ENCODE measurements around the gene SERPINE2. TPM values are rescaled to one million over a fixed set of nuclear protein-coding genes. Genes with fewer than 3 reads are reported as not detected.

Gene SERPINE2
- polyA plus RNA-seq, 3 donors from 2014 or later: 17.9 to 20.3 (median 18.7) TPM

DNA sequence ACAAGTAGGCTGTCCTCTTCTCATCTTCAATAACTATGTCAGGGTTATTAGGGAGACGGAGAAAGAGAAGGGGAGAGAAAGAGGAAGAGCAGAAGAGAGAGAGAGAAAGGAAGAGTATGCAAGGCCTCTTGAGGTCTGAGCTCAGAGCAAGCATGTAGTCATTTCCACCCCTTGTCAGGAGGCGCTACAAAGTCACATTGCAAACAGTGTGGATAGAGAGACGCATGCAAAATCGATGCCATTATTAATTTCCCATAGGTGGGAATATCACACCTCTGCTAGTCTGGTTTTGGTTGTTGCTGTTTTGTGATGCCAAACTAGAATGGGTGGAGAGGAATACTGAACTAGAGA, 24.2 kb upstream of the SERPINE2 start:
- Mint-ChIP-seq H3K27ac (no peak overlapping the region), H3K4me1 (no peaks in the 10 kb centered on the region), H3K4me3 (no peak overlapping the region), H3K36me3 (no peaks in the 10 kb centered on the region), H3K27me3 (ENCODE audit: low read depth in 3 of 3) (peaks cover 2 to 3% (median 3%) of the 10 kb centered on the region in 3 donors), H3K9me3 (no peaks in the 10 kb centered on the region)
- DNase-seq: no peak

- H3K36me3 Mint-ChIP-seq: no peaks in the 10 kb centered on the region
Measured at GRCh38 chr2:224062481-224063297, 23.6 kb upstream of the SERPINE2 start.

DNA sequence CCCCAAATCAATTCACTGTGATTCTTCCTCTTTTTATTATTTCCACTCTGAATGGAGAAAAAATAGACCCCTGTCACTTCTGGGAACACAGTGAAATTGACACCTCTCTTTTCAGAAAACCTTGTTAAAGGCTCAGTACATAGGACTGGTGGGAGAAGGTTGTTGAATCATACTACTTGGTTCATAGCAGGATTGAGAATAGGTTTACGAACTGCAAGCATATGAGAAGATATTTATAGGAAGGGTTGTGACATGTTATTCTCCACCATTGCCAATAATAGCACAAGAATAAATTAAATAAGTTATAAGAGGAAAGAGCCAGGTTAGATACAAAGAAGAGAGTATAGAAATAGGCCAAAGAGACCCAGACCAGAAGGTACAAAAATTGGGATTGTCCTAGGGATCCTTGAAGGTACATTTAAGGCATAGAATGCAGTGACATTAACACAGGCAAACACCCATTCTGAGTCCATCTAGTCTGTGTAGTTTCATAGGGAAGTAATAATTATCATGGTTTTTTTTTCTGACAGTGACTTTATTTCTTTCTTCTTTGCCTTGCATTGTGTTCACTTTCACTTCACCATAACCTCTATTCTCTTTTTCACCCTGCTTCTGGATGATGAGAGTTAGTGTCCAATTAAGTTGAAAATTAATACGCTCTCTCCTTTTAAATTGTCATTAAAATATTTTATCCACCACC, 21.8 kb upstream of the SERPINE2 start:
- no peak for DNase-seq
- Mint-ChIP-seq H3K9me3 (no peaks in the 10 kb centered on the region), H3K36me3 (no peaks in the 10 kb centered on the region), H3K4me3 (no peak overlapping the region), H3K27ac (no peak overlapping the region), H3K4me1 (no peaks in the 10 kb centered on the region), H3K27me3 (ENCODE audit: low read depth in 3 of 3) (peaks cover 2 to 5% (median 2%) of the 10 kb centered on the region in 3 donors)

More at GRCh38 chr2:224062481-224063297, 23.6 kb upstream of the SERPINE2 start:
- Mint-ChIP-seq H3K4me1 (no peaks in the 10 kb centered on the region), H3K27me3 (ENCODE audit: low read depth in 3 of 3) (peaks cover 2 to 5% (median 3%) of the 10 kb centered on the region in 3 donors), H3K9me3 (no peaks in the 10 kb centered on the region), H3K4me3 (no peak overlapping the region), H3K27ac (no peak overlapping the region)
- DNase-seq: peak in 1 of 3 donors; percentile 5

DNA sequence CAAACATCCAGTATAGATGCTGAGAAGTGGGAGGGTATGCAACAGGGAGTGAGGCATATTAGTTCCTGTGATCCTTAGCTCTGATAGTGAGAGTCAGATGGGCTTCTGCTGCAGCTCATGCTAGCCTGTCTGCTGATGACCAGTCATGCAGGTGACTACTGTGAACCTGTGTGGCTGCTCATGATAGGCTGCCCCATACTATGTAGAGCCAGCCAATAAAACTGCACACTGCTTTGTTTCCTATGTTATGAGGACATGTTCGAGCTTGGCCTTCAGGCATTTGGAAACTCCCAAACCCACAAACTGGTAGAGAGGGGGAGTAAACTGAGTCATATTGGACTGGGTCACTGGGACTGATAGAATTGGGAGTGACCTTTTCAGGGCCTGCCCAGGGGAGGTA, 20.1 kb upstream of the SERPINE2 start:
- Mint-ChIP-seq H3K4me1 (no peaks in the 10 kb centered on the region), H3K4me3 (no peak overlapping the region), H3K36me3 (no peaks in the 10 kb centered on the region), H3K27ac (no peak overlapping the region), H3K27me3 (ENCODE audit: low read depth in 3 of 3) (peaks cover 2 to 6% (median 5%) of the 10 kb centered on the region in 3 donors), H3K9me3 (peaks cover 0 to 3% (median 0%) of the 10 kb centered on the region in 6 donors)
- DNase-seq: no peak

- no peaks in the 10 kb centered on the region for H3K4me1 Mint-ChIP-seq
- peaks cover 3 to 10% (median 5%) of the 10 kb centered on the region in 3 donors for H3K27me3 Mint-ChIP-seq (ENCODE audit: low read depth in 3 of 3)
- H3K4me3 Mint-ChIP-seq: no peak overlapping the region
- H3K9me3 Mint-ChIP-seq: peaks cover 0 to 3% (median 0%) of the 10 kb centered on the region in 6 donors
- H3K27ac Mint-ChIP-seq: no peak overlapping the region
- H3K36me3 Mint-ChIP-seq: no peaks in the 10 kb centered on the region
- DNase-seq: no peak
Measured at GRCh38 chr2:224058048-224058775, 19.1 kb upstream of the SERPINE2 start.

DNA sequence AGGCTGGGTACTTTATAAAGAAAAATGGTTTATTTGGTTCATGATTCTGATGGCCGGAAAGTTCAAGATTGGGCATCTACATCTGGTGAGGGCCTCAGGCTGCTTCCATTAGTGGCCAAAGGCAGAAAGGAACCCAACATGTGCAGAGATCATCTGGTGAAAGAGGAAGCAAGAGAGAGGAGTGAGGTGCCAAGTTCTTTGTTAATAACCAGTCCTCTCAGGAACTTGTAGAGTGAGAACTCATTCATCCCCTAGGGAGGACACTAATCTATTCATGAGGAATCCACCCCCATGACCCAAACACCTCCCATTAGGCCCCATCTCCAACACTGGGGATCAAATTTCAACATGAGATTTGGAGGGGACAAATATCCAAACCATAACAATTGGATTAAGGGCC, 17.8 kb upstream of the SERPINE2 start:
- peaks cover 2 to 10% (median 5%) of the 10 kb centered on the region in 3 donors for H3K27me3 Mint-ChIP-seq (ENCODE audit: low read depth in 3 of 3)
- no peak for DNase-seq
- H3K4me3 Mint-ChIP-seq: no peak overlapping the region
- no peaks in the 10 kb centered on the region for H3K4me1 Mint-ChIP-seq
- H3K27ac Mint-ChIP-seq: no peak overlapping the region
- peaks cover 0 to 3% (median 0%) of the 10 kb centered on the region in 6 donors for H3K9me3 Mint-ChIP-seq
- no peaks in the 10 kb centered on the region for H3K36me3 Mint-ChIP-seq

DNA sequence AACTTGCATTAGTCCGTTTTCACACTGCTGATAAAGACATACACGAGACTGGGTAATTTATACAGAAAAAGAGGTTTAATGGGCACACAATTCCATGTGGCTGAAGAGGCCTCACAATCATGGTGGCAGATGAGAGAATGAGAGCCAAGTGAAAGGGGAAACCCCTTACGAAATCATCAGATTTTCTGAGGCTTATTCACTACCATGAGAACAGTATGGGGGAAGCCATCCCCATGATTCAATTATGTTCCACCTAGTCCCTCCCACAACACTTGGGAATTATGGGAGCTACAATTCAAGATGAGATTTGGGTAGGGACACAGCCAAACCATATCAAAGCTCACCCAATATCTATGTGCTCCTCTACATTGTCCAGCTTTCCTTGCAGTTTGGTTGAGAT, 16.0 kb upstream of the SERPINE2 start:
- no peak for DNase-seq
- H3K9me3 Mint-ChIP-seq: peaks cover 0 to 3% (median 0%) of the 10 kb centered on the region in 6 donors
- no peak overlapping the region for H3K27ac Mint-ChIP-seq
- no peak overlapping the region for H3K4me3 Mint-ChIP-seq
- H3K4me1 Mint-ChIP-seq: no peaks in the 10 kb centered on the region
- no peaks in the 10 kb centered on the region for H3K36me3 Mint-ChIP-seq
- peaks cover 3 to 13% (median 10%) of the 10 kb centered on the region in 3 donors for H3K27me3 Mint-ChIP-seq (ENCODE audit: low read depth in 3 of 3)

DNA sequence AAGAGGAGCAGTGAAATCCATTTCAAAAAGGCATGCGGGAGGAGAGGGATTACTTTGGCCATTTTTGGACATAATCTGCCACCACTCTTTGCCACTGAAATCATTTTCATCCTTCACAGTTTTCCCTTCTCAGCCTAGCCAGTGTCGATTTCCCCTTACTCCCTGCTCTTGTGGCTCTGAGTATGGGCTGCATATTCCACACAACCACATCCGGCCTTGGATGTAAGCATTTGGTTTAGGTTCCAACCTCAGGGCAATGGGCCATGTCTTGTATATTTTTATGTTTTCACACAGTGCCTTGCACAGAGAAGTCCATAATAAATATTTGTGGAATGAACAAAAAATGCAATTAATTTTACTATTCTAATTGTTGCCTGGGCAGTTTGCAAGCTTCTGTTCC, 7.7 kb upstream of the SERPINE2 start:
- Mint-ChIP-seq H3K9me3 (no peaks in the 10 kb centered on the region), H3K36me3 (no peaks in the 10 kb centered on the region), H3K27me3 (ENCODE audit: low read depth in 3 of 3) (peaks cover 7 to 13% (median 8%) of the 10 kb centered on the region in 3 donors), H3K4me1 (no peaks in the 10 kb centered on the region), H3K4me3 (no peak overlapping the region), H3K27ac (no peak overlapping the region)
- no peak for DNase-seq

- Mint-ChIP-seq H3K4me1 (peaks cover 15 to 19% of the 10 kb centered on the region in 2 donors), H3K27ac (no peak overlapping the region), H3K4me3 (no peak overlapping the region), H3K27me3 (ENCODE audit: low read depth in 3 of 3) (peaks cover 3 to 19% (median 9%) of the 10 kb centered on the region in 3 donors), H3K9me3 (no peaks in the 10 kb centered on the region), H3K36me3 (no peaks in the 10 kb centered on the region)
- no peak for DNase-seq
Measured at GRCh38 chr2:224042191-224042696, 3.2 kb upstream of the SERPINE2 start.

- no peaks in the 10 kb centered on the region for H3K9me3 Mint-ChIP-seq
- no peak overlapping the region for H3K4me3 Mint-ChIP-seq
- DNase-seq: no peak
- peaks cover 4 to 22% (median 11%) of the 10 kb centered on the region in 3 donors for H3K27me3 Mint-ChIP-seq (ENCODE audit: low read depth in 3 of 3)
- no peaks in the 10 kb centered on the region for H3K36me3 Mint-ChIP-seq
- no peak overlapping the region for H3K27ac Mint-ChIP-seq
- peaks cover 16 to 26% of the 10 kb centered on the region in 2 donors for H3K4me1 Mint-ChIP-seq
Measured at GRCh38 chr2:224041554-224041953, 2.5 kb upstream of the SERPINE2 start.

GRCh38 chr2:224040753-224041152, 1.7 kb upstream of the SERPINE2 start:
- Mint-ChIP-seq H3K36me3 (no peaks in the 10 kb centered on the region), H3K27ac (no peak overlapping the region), H3K9me3 (no peaks in the 10 kb centered on the region), H3K4me1 (peaks cover 16 to 27% of the 10 kb centered on the region in 2 donors), H3K27me3 (ENCODE audit: low read depth in 3 of 3) (peaks cover 8 to 24% (median 11%) of the 10 kb centered on the region in 3 donors), H3K4me3 (peak overlapping the region; percentile 13 to 66 (median 47))
- no peak for DNase-seq

DNA sequence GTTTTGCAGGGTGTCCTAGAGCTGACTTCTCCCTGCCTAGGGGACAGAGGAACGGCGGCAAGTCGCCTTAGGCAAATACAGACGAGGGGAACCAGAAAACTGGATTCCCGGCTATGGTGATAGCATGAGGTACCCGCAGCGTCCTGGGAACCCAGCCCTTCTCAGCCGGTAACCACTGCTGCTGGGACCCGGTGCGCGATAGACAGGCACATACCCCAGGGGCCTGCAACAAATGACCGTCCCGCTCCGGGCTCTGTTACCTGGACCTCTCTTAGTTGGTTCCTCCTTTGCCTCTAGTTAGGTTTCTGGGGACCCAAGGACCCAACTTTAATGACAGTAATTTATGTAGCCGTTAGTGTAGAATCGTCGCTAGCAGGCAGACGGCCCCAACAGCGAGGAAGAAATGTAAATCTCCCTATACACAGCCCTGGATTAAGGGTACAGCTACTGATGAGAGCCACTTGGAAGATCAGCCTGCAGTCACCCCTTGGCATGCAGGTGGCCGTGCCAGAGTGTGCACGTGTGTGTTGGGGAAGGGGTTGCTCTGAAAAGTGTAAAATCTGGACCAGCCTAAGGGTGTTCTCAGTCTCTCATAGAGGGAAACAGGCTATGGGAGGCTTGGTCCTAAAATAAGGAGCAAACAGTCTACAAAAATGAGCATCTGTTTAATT, 819 bp upstream of the SERPINE2 start:
- Mint-ChIP-seq H3K9me3 (no peaks in the 10 kb centered on the region), H3K4me1 (peaks cover 16 to 27% of the 10 kb centered on the region in 2 donors), H3K27me3 (ENCODE audit: low read depth in 3 of 3) (peaks cover 9 to 29% (median 11%) of the 10 kb centered on the region in 3 donors), H3K36me3 (no peaks in the 10 kb centered on the region), H3K4me3 (peak overlapping the region; percentile 56 to 86 (median 79)), H3K27ac (peak overlapping the region in 2 of 6 donors; percentile 36 to 56)
- peak in 1 of 3 donors; percentile 1 for DNase-seq

- Mint-ChIP-seq H3K4me3 (no peak overlapping the region), H3K36me3 (peaks cover 0 to 2% (median 0%) of the 10 kb centered on the region in 3 donors)
Measured at GRCh38 chr2:224038830-224039079, 331 bp downstream of the SERPINE2 start.

More at GRCh38 chr2:224038830-224039079, 331 bp downstream of the SERPINE2 start:
- Mint-ChIP-seq H3K9me3 (no peaks in the 10 kb centered on the region), H3K27ac (peak overlapping the region in 1 of 6 donors; percentile 10), H3K4me1 (peaks cover 18 to 32% of the 10 kb centered on the region in 2 donors), H3K27me3 (ENCODE audit: low read depth in 3 of 3) (peaks cover 10 to 30% (median 15%) of the 10 kb centered on the region in 3 donors)
- no peak for DNase-seq
